ENCODE results near the gene ABCC8.

Gene ABCC8

DNA sequence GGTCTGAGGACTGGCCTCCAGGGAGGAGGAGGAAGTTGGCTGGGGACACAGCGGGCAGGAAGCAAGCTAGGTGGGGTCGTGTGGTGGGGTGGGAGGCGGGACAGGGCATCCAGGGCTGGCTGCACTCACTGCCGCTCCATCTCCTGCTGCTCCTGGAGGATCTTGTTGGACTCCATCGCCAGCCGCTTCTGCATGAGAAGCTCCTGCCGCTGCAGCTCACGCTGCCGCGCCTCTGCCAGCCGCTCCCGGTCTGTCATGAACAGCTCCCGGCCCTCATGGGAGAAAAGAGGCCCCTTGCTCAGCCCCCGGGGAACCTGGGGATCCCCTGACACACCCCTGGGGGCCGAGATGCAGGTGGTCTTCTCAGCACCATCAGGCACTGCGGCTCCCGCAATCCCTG, 46.0 kb upstream of the ABCC8 start:
- Histone ChIP-seq H2AFZ (ENCODE audit: low read depth) (no peak overlapping the region), H3K79me2 (ENCODE audit: insufficient read depth, low read depth) (no peaks in the 10 kb centered on the region), H3K4me3 (IDR thresholded peaks at IDR 0.05; ENCODE audit: insufficient read depth, low read depth, low read length) (no peak overlapping the region), H3K36me3 (ENCODE audit: insufficient read depth) (no peaks in the 10 kb centered on the region), H4K20me1 (ENCODE audit: insufficient read depth) (no peaks in the 10 kb centered on the region), H3K27me3 (ENCODE audit: insufficient read depth, low read depth) (no peaks in the 10 kb centered on the region), H3K4me2 (no peak overlapping the region), H3K4me1 (ENCODE audit: low read depth, poor library complexity, severe bottlenecking) (no peaks in the 10 kb centered on the region), H3K27ac (no peak overlapping the region), H3K9ac (no peak overlapping the region)
- TF ChIP-seq, protein P1, sequence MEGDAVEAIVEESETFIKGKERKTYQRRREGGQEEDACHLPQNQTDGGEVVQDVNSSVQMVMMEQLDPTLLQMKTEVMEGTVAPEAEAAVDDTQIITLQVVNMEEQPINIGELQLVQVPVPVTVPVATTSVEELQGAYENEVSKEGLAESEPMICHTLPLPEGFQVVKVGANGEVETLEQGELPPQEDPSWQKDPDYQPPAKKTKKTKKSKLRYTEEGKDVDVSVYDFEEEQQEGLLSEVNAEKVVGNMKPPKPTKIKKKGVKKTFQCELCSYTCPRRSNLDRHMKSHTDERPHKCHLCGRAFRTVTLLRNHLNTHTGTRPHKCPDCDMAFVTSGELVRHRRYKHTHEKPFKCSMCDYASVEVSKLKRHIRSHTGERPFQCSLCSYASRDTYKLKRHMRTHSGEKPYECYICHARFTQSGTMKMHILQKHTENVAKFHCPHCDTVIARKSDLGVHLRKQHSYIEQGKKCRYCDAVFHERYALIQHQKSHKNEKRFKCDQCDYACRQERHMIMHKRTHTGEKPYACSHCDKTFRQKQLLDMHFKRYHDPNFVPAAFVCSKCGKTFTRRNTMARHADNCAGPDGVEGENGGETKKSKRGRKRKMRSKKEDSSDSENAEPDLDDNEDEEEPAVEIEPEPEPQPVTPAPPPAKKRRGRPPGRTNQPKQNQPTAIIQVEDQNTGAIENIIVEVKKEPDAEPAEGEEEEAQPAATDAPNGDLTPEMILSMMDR (conservative IDR thresholded peaks at IDR 0.05; ENCODE audit: low read depth, low read length): no peak

DNA sequence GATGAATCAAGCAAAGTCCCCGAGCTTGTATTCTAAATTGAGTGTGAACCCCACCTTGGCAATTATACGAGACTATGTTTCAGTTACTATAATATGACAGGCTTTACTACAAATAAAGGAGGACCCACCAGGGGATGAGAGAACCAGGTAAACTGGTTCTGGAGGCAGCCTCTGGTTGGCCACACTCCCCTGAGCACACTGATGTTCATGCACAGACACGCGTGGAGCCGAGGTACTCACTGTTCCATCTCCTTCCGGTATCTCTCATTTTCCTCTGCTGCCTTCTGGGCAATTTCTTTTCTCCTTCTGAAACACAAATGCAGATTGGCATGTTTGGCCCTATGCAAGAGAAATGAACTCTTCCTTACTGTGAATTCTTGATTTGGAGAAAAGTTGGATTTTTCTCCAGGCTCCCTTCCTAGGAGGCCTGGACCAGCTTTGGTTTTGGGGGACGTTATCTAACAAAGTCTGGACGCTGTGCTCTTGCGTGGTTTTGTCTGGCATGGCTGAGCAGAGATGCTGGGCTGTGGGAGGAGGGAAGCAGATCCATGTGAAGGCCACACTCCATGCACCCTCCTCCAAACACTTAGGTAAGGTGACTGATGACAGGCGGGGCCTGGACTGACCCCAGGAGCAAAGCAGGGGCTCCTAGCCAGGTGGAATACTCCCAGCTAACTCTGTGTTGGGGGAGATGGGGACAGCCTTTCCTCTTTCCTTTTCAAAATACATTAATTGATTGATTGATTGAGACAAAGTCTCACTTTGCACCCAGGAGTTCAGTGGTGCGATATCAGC, 44.7 kb upstream of the ABCC8 start:
- H3K79me2 ChIP-seq (ENCODE audit: insufficient read depth, low read depth): no peaks in the 10 kb centered on the region
- H3K36me3 ChIP-seq (ENCODE audit: insufficient read depth): no peaks in the 10 kb centered on the region
- H2AFZ ChIP-seq (ENCODE audit: low read depth): no peak overlapping the region
- H3K27me3 ChIP-seq (ENCODE audit: insufficient read depth, low read depth): no peaks in the 10 kb centered on the region
- no peak overlapping the region for H3K27ac ChIP-seq
- no peaks in the 10 kb centered on the region for H3K4me1 ChIP-seq (ENCODE audit: low read depth, poor library complexity, severe bottlenecking)
- TF ChIP-seq, protein P1 (conservative IDR thresholded peaks at IDR 0.05; ENCODE audit: low read depth, low read length): no peak
- no peak overlapping the region for H3K9ac ChIP-seq
- H3K4me2 ChIP-seq: no peak overlapping the region
- H3K4me3 ChIP-seq (IDR thresholded peaks at IDR 0.05; ENCODE audit: insufficient read depth, low read depth, low read length): no peak overlapping the region
- no peaks in the 10 kb centered on the region for H4K20me1 ChIP-seq (ENCODE audit: insufficient read depth)

DNA sequence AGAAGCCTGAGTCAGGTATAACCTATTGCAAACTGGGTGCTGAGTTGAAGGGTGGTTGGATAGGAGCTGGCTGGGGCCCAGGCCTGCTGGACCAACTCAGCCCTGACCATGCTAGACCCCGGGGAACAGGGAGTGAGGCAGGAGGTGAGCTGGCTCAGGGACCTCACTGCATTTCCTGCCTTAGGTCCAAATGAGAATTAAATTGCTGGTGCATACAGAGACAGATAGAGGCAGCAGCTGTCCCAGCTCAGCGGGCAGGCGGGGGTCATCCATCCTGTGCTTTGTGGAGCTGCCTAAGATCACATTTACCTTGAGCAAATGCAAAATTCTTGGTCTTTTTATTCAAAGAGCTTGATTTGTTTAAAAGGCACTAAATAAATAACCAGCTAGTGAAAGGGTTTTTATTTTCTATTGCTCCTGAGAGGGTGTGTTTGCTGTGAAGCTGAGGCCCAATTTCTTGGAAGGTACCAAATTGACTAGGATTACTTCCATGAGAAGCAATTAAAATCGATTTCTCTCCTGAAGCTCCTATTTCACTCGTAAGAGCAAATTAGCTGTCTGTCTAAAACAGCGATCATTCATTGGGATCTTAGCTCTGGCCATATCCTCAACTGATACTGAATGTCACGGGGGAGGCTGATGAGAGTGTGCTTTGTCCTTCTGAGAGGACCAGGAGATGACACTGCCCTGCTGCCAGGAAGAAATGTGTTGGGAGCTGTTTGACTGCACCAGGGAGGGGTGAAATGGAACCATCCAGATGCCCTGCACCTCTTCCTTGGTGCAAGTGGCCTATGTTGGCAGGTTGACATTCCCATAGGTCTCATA, 42.6 kb upstream of the ABCC8 start:
- Histone ChIP-seq H4K20me1 (ENCODE audit: insufficient read depth) (no peaks in the 10 kb centered on the region), H3K27ac (no peak overlapping the region), H3K79me2 (ENCODE audit: insufficient read depth, low read depth) (no peaks in the 10 kb centered on the region), H3K4me2 (no peak overlapping the region), H3K9ac (no peak overlapping the region), H3K4me3 (IDR thresholded peaks at IDR 0.05; ENCODE audit: insufficient read depth, low read depth, low read length) (no peak overlapping the region), H3K27me3 (ENCODE audit: insufficient read depth, low read depth) (no peaks in the 10 kb centered on the region), H3K36me3 (ENCODE audit: insufficient read depth) (no peaks in the 10 kb centered on the region), H3K4me1 (ENCODE audit: low read depth, poor library complexity, severe bottlenecking) (no peaks in the 10 kb centered on the region), H2AFZ (ENCODE audit: low read depth) (no peak overlapping the region)
- TF ChIP-seq, protein P1 (conservative IDR thresholded peaks at IDR 0.05; ENCODE audit: low read depth, low read length): no peak

DNA sequence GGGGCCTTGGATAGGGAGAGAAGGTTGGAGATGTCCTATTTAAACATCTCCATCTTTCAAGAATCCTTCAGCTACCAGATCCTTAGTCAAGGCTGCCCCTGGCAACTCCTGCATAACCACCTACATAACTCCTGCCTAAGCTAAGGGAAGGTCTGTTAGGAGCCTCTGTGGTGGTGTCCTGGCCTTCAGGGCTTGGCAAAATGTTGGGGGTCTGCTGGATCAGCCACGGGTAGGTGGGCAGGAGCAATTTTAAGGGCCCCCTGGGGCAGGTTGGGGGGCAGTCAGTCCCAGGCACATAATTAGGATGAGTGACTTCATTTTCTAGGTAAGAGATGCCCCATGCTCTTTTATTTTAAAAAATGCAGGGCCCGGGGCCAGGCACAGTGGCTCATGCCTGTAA, 41.7 kb upstream of the ABCC8 start:
- Histone ChIP-seq H3K4me1 (ENCODE audit: low read depth, poor library complexity, severe bottlenecking) (no peaks in the 10 kb centered on the region), H3K4me2 (no peak overlapping the region), H3K36me3 (ENCODE audit: insufficient read depth) (no peaks in the 10 kb centered on the region), H3K79me2 (ENCODE audit: insufficient read depth, low read depth) (no peaks in the 10 kb centered on the region), H3K9ac (no peak overlapping the region), H4K20me1 (ENCODE audit: insufficient read depth) (no peaks in the 10 kb centered on the region), H3K4me3 (IDR thresholded peaks at IDR 0.05; ENCODE audit: insufficient read depth, low read depth, low read length) (no peak overlapping the region), H2AFZ (ENCODE audit: low read depth) (no peak overlapping the region), H3K27ac (no peak overlapping the region), H3K27me3 (ENCODE audit: insufficient read depth, low read depth) (no peaks in the 10 kb centered on the region)
- TF ChIP-seq, protein P1 (conservative IDR thresholded peaks at IDR 0.05; ENCODE audit: low read depth, low read length): no peak

Measured in KMS-11 (cell line).